ENCODE data around the gene MRPS6. TPM values are rescaled to one million over a fixed set of nuclear protein-coding genes. Genes with fewer than 3 reads are reported as not detected.

The MRPS6 gene
- total and polyA plus RNA-seq, 7 donors: 41.0 to 118 (median 78.8) TPM

DNA sequence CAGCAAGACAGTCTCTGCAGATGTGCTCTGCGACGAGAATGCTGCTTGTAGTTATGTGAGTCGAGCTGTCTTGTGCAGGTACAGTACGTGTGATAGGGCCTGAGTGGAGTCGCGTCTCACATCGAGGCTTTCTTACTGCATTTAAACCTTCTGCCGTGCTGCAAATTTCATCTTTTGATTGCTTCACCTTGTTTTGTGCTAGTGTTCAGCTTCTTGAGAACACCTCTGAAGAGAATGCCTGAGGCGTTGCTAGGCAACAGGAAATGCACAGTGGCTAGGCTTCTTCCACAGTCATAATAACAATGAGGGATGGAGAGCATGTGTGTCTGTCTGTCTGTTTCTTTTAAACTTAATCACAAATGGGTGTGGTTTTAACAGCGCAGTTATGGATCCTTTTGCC, 52.9 kb downstream of the MRPS6 start:
- Histone ChIP-seq H3K36me3 (peaks cover 0 to 14% (median 0%) of the 10 kb centered on the region in 4 donors), H3K9me3 (no peaks in the 10 kb centered on the region), H3K4me3 (no peak overlapping the region), H3K27ac (peak overlapping the region; percentile 51 to 89 (median 80)), H3K27me3 (no peaks in the 10 kb centered on the region), H3K4me1 (peaks cover 0 to 85% (median 82%) of the 10 kb centered on the region in 4 donors)
- TF ChIP-seq POLR2AphosphoS5 (IDR thresholded peaks at IDR 0.05) (peak in 1 of 4 donors; percentile 2), POLR2A (IDR thresholded peaks at IDR 0.05) (no peak)
- intact Hi-C loops (cut with DNase I): loop anchor here (5.0 kb wide), 2 partner anchors 179 to 204 kb away; no protein-coding TSS in a partner anchor
- 86 to 95% methylated on average over 10 of the region's 10 CpGs for WGBS, 2 donors
- DNase-seq: peak; percentile 82

- DNase-seq: peak; percentile 79
- Histone ChIP-seq H3K36me3 (peaks cover 0 to 14% (median 0%) of the 10 kb centered on the region in 4 donors), H3K9me3 (no peaks in the 10 kb centered on the region), H3K4me1 (peaks cover 0 to 86% (median 83%) of the 10 kb centered on the region in 4 donors), H3K4me3 (no peak overlapping the region), H3K27me3 (no peaks in the 10 kb centered on the region), H3K27ac (peak overlapping the region; percentile 51 to 89 (median 80))
- WGBS, 2 donors: 76 to 84% methylated on average over 5 of the region's 5 CpGs
- intact Hi-C loops (cut with DNase I): loop anchor here (5.0 kb wide), 2 partner anchors 179 to 204 kb away; no protein-coding TSS in a partner anchor
- TF ChIP-seq POLR2AphosphoS5 (IDR thresholded peaks at IDR 0.05) (peak in 2 of 4 donors; percentile 9 to 18), CTCF (IDR thresholded peaks at IDR 0.05) (no peak), EP300 (IDR thresholded peaks at IDR 0.05) (no peak), POLR2A (IDR thresholded peaks at IDR 0.05) (no peak)
Measured at GRCh38 chr21:34126691-34127090, 53.3 kb downstream of the MRPS6 start.

DNA sequence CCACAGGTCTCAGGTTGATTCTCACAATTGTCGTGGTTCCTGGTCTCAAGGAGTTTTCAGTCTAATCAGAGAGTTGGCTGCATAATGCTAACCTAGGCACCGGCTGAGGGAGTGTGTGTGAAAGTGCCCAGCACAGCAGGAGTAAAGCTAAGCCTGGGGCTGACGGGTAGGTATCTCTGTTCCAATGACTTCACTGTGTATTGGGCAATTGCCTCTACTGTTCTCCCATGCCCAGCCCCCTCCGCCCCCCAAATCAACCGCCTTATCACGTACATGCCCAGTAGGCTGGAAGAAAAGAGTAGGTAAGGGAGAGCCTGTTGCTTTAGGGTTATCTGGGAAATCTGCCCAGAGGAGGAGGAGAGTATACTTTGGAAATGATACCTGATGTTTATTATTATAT, 54.7 kb downstream of the MRPS6 start:
- H3K4me1 ChIP-seq: peaks cover 0 to 86% (median 83%) of the 10 kb centered on the region in 4 donors
- H3K4me3 ChIP-seq: no peak overlapping the region
- H3K36me3 ChIP-seq: peaks cover 0 to 14% (median 0%) of the 10 kb centered on the region in 4 donors
- DNase-seq: no peak
- intact Hi-C loops (cut with DNase I): loop anchor here (1.0 to 5.0 kb wide), 4 partner anchors 74 to 219 kb away; no protein-coding TSS in a partner anchor
- no peaks in the 10 kb centered on the region for H3K9me3 ChIP-seq
- no peak for TF ChIP-seq EP300 (IDR thresholded peaks at IDR 0.05)
- TF ChIP-seq POLR2A (IDR thresholded peaks at IDR 0.05): no peak
- TF ChIP-seq CTCF (IDR thresholded peaks at IDR 0.05): no peak
- TF ChIP-seq POLR2AphosphoS5 (IDR thresholded peaks at IDR 0.05): no peak
- H3K27me3 ChIP-seq: no peaks in the 10 kb centered on the region
- H3K27ac ChIP-seq: peak overlapping the region; percentile 80 to 89 (median 82)
- 80 to 89% methylated on average over 6 of the region's 6 CpGs for WGBS, 2 donors

DNA sequence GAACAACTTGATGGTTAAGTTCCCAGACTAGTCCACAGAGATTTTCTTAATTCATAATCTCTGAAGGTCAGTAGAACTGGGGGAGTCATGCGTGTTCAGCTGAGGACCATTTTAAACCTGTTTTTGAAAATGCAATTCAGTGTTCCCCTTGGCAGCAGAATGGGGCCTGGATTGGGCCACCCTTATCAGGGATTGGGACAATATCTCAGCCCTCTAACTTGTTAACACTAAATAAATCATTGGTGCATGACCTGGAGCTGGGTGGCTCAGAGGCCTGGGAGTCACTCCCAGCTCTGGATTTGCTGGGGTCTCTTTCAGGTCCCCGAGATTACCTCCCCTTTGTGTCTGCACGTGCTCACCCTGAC, 55.3 kb downstream of the MRPS6 start:
- TF ChIP-seq CTCF (IDR thresholded peaks at IDR 0.05) (no peak), EP300 (IDR thresholded peaks at IDR 0.05) (no peak), POLR2AphosphoS5 (IDR thresholded peaks at IDR 0.05) (no peak), POLR2A (IDR thresholded peaks at IDR 0.05) (no peak)
- no peaks in the 10 kb centered on the region for H3K9me3 ChIP-seq
- intact Hi-C loops (cut with DNase I): loop anchor here (1.0 to 5.0 kb wide), 4 partner anchors 74 to 218 kb away; no protein-coding TSS in a partner anchor
- 71 to 78% methylated on average over 3 of the region's 3 CpGs for WGBS, 2 donors
- peaks cover 0 to 86% (median 83%) of the 10 kb centered on the region in 4 donors for H3K4me1 ChIP-seq
- H3K4me3 ChIP-seq: peak overlapping the region in 2 of 4 donors; percentile 15 to 31
- peaks cover 0 to 14% (median 0%) of the 10 kb centered on the region in 4 donors for H3K36me3 ChIP-seq
- no peaks in the 10 kb centered on the region for H3K27me3 ChIP-seq
- H3K27ac ChIP-seq: peak overlapping the region; percentile 80 to 89 (median 82)
- no peak for DNase-seq

GRCh38 chr21:34129039-34129891, 55.9 kb downstream of the MRPS6 start:
- intact Hi-C loops (cut with DNase I): loop anchor here (2.0 to 5.0 kb wide), 3 partner anchors 182 to 218 kb away; no protein-coding TSS in a partner anchor
- peak overlapping the region; percentile 80 to 89 (median 82) for H3K27ac ChIP-seq
- peak overlapping the region in 3 of 4 donors; percentile 15 to 31 (median 16) for H3K4me3 ChIP-seq
- peak; percentile 85 for DNase-seq
- no peaks in the 10 kb centered on the region for H3K27me3 ChIP-seq
- peaks cover 0 to 88% (median 85%) of the 10 kb centered on the region in 4 donors for H3K4me1 ChIP-seq
- TF ChIP-seq POLR2A (IDR thresholded peaks at IDR 0.05) (no peak), CTCF (IDR thresholded peaks at IDR 0.05) (peak in 3 of 4 experiments; percentile 13 to 36 (median 22)), POLR2AphosphoS5 (IDR thresholded peaks at IDR 0.05) (peak in 3 of 4 donors; percentile 29 to 39 (median 37)), EP300 (IDR thresholded peaks at IDR 0.05) (peak in 1 of 4 donors; percentile 34)
- peaks cover 0 to 14% (median 0%) of the 10 kb centered on the region in 4 donors for H3K36me3 ChIP-seq
- WGBS, 2 donors: 37 to 49% methylated on average over 17 of the region's 17 CpGs
- H3K9me3 ChIP-seq: no peaks in the 10 kb centered on the region
